SK-N-SH treated with all-trans-retinoic acid at 6 μM for 48 hours (cell line): ENCODE data around the gene SMIM15.
"Not testable (repeated sequence)": the region's sequence is repeated elsewhere in the genome, so short reads cannot be mapped to it uniquely, and the experiment has no call there.

Experiments
- CREB5 ChIP-seq: fragments of 250-450 bp; sonication (Bioruptor Pico); IDR thresholded peaks from 2 replicates; pipeline ENCODE4 v1.5.1; 2020; ENCODE audit warnings: low read depth, mild to moderate bottlenecking, moderate library complexity
- CSRNP3 ChIP-seq: fragments of 250-450 bp; sonication (Bioruptor Pico); IDR thresholded peaks from 2 replicates; pipeline ENCODE4 v1.5.1; 2021; ENCODE audit warnings: mild to moderate bottlenecking, moderate library complexity
- OSR1 ChIP-seq: fragments of 250-450 bp; sonication (Bioruptor Pico); IDR thresholded peaks from 2 replicates; pipeline ENCODE4 v1.8.0; 2022; ENCODE audit warnings: moderate library complexity, mild to moderate bottlenecking, inconsistent platforms
- PATZ1 ChIP-seq: fragments of 250-450 bp; sonication (Bioruptor Pico); IDR thresholded peaks from 2 replicates; pipeline ENCODE4 v1.8.0; 2020; ENCODE audit warnings: mild to moderate bottlenecking, moderate library complexity, borderline replicate concordance
- PPARA ChIP-seq: fragments of 250-450 bp; sonication (Bioruptor Pico); IDR thresholded peaks from 2 replicates; pipeline ENCODE4 v1.5.0; 2020; ENCODE audit warnings: mild to moderate bottlenecking, borderline replicate concordance
- SNAI2 ChIP-seq: fragments of 250-450 bp; sonication (Bioruptor Pico); IDR thresholded peaks from 2 replicates; pipeline ENCODE4 v1.5.0; 2020; ENCODE audit warnings: mild to moderate bottlenecking, moderate library complexity
- TOX ChIP-seq: fragments of 250-450 bp; sonication (Bioruptor Pico); IDR thresholded peaks from 2 replicates; pipeline ENCODE4 v1.8.0; 2021; ENCODE audit warnings: mild to moderate bottlenecking, moderate library complexity, borderline replicate concordance
- TSHZ2 ChIP-seq: fragments of 250-450 bp; sonication (Bioruptor Pico); IDR thresholded peaks from 2 replicates; pipeline ENCODE4 v1.5.0; 2020; ENCODE audit warnings: mild to moderate bottlenecking, moderate library complexity
- ZC3H10 ChIP-seq: fragments of 250-450 bp; sonication (Bioruptor Pico); IDR thresholded peaks from 2 replicates; pipeline ENCODE4 v1.5.1; 2021; ENCODE audit warnings: mild to moderate bottlenecking, moderate library complexity
- ZFP3 ChIP-seq: fragments of 250-450 bp; sonication (Bioruptor Pico); IDR thresholded peaks from 2 replicates; pipeline ENCODE4 v1.5.0; 2020; ENCODE audit warnings: mild to moderate bottlenecking, moderate library complexity
- ZFP30 ChIP-seq: fragments of 450-650 bp; formaldehyde crosslinking; IDR thresholded peaks from 2 replicates; pipeline ENCODE4 v1.5.0; 2022; ENCODE audit warnings: mild to moderate bottlenecking, moderate library complexity
- ZNF565 ChIP-seq: fragments of 450-650 bp; formaldehyde crosslinking; conservative IDR thresholded peaks from 2 replicates; pipeline ENCODE4 v1.5.0; 2020; ENCODE audit warnings: low read depth, mild to moderate bottlenecking, moderate library complexity
- ZNF70 ChIP-seq: fragments of 450-650 bp; formaldehyde crosslinking; IDR thresholded peaks from 2 replicates; pipeline ENCODE4 v1.5.0; 2020; ENCODE audit warnings: mild to moderate bottlenecking, moderate library complexity
- TF ChIP-seq, protein P1 (sequence below): fragments of 250-450 bp; sonication (Bioruptor Pico); IDR thresholded peaks from 2 replicates; pipeline ENCODE4 v1.8.0; 2021; ENCODE audit warnings: low read depth, mild to moderate bottlenecking, moderate library complexity, borderline replicate concordance

- TF ChIP-seq PATZ1 (CRISPR knock-in tag); CREB5 (CRISPR knock-in tag); ZNF565 (CRISPR knock-in tag); PPARA (CRISPR knock-in tag); ZC3H10; ZNF70 (CRISPR knock-in tag); CSRNP3 (CRISPR knock-in tag); SNAI2 (CRISPR knock-in tag); OSR1 (CRISPR knock-in tag); TOX (CRISPR knock-in tag); ZFP3 (CRISPR knock-in tag); ZFP30 (CRISPR knock-in tag); TSHZ2: not testable (repeated sequence)
- TF ChIP-seq, protein P1, sequence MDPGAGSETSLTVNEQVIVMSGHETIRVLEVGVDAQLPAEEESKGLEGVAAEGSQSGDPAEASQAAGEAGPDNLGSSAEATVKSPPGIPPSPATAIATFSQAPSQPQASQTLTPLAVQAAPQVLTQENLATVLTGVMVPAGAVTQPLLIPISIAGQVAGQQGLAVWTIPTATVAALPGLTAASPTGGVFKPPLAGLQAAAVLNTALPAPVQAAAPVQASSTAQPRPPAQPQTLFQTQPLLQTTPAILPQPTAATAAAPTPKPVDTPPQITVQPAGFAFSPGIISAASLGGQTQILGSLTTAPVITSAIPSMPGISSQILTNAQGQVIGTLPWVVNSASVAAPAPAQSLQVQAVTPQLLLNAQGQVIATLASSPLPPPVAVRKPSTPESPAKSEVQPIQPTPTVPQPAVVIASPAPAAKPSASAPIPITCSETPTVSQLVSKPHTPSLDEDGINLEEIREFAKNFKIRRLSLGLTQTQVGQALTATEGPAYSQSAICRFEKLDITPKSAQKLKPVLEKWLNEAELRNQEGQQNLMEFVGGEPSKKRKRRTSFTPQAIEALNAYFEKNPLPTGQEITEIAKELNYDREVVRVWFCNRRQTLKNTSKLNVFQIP, result not testable (repeated sequence)
Observed at GRCh38 chr5:61187352-61187751, 25.1 kb upstream of the SMIM15 start.
